Panc1 (cell line): ENCODE measurements around the gene PSENEN. TPM values are rescaled to one million over a fixed set of nuclear protein-coding genes. Genes with fewer than 3 reads are reported as not detected.

Source experiments
- ATAC-seq: fragments of 200-7000 bp; cut with Tn5 transposase; 2 replicates; pipeline ENCODE4 v1.9.1; 2020; ENCODE audit warnings: mild to moderate bottlenecking, moderate library complexity
- BruUV-seq: library from RNA; stranded (reverse); fragments of 400-500 nt; replicated peaks from 2 replicates; lab custom pipeline; 2021; lab: Mats Ljungman, UMichigan
- CTCF ChIA-PET: fragments of 300-600 bp; sonication (Branson Sonifier 250); formaldehyde crosslinking; loops from one replicate; lab custom pipeline; 2022; ENCODE audit warnings: antibody characterized with exemption; lab: Charles Lee
- POLR2A ChIA-PET: fragments of 300-600 bp; sonication (Branson Sonifier 250); formaldehyde crosslinking; loops from one replicate; lab custom pipeline; 2022; ENCODE audit warnings: antibody characterized with exemption; lab: Charles Lee
- DNase-seq: peaks from one replicate; pipeline ENCODE4 v3.0.0-alpha.2; 2010; ENCODE audit warnings: low read depth, low spot score
- H3K27ac ChIP-seq: 2 replicates; pipeline ENCODE4 v1.5.1; 2011; ENCODE audit warnings: mild to moderate bottlenecking, low read length, inconsistent platforms
- H3K27me3 ChIP-seq: fragments of 200-500 bp; sonication (Bioruptor generic); 2 replicates; pipeline ENCODE4 v1.6.0; 2014; ENCODE audit warnings: low read length, inconsistent platforms; ENCODE audit not compliant: control insufficient read depth, insufficient read depth
- H3K36me3 ChIP-seq: fragments of 200-500 bp; sonication (Bioruptor generic); 2 replicates; pipeline ENCODE4 v1.5.1; 2014; ENCODE audit warnings: inconsistent platforms, mild to moderate bottlenecking, low read length, moderate library complexity; ENCODE audit not compliant: control insufficient read depth, insufficient read depth
- H3K4me1 ChIP-seq: 2 replicates; pipeline ENCODE4 v1.5.1; 2011; ENCODE audit warnings: inconsistent platforms, mild to moderate bottlenecking, low read length, moderate library complexity; ENCODE audit not compliant: control insufficient read depth, insufficient read depth
- H3K4me3 ChIP-seq, 2 experiments: 2 replicates each; pipeline ENCODE4 v1.5.1; 2011 to 2012; ENCODE audit warnings: low read depth in 2 of 2, low read length in 2 of 2, mild to moderate bottlenecking in 2 of 2, inconsistent platforms in 1 of 2, moderate library complexity in 1 of 2
- H3K9me3 ChIP-seq: fragments of 200-500 bp; sonication (Bioruptor generic); 2 replicates; pipeline ENCODE4 v1.5.1; 2014; ENCODE audit warnings: low read depth, mild to moderate bottlenecking, inconsistent platforms, low read length, moderate library complexity; ENCODE audit not compliant: control insufficient read depth, insufficient read depth
- POLR2AphosphoS5 ChIP-seq: IDR thresholded peaks from 2 replicates; pipeline ENCODE4 v1.6.1; 2012; ENCODE audit warnings: mild to moderate bottlenecking, low read depth, low read length, moderate library complexity
- SIN3A ChIP-seq: IDR thresholded peaks from 2 replicates; pipeline ENCODE4 v1.6.1; 2012; ENCODE audit warnings: low read depth, mild to moderate bottlenecking, low read length, moderate library complexity, borderline replicate concordance; ENCODE audit not compliant: insufficient read depth
- TCF7L2 ChIP-seq: IDR thresholded peaks from 2 replicates; pipeline ENCODE4 v1.6.1; 2011; ENCODE audit warnings: mild to moderate bottlenecking, low read depth, low read length, inconsistent platforms
- in situ Hi-C: cut with HindIII; loops from 2 replicates; pipeline ENCODE4 v1.10.0; 2016; ENCODE audit warnings: low sequenced_read_pairs, low pct_unique_long_range_greater_than_20kb
- intact Hi-C: fragments of 100-400 bp; cut with micrococcal nuclease; formaldehyde crosslinking; loops from one replicate; pipeline ENCODE4 v1.10.0; 2022; ENCODE audit not compliant: unreplicated experiment
- total RNA-seq: library from RNA; stranded (reverse); gene quantifications from one replicate; pipeline ENCODE4 v1.2.1, GENCODE V29; 2021; ENCODE audit not compliant: unreplicated experiment
- TF ChIP-seq, protein P1 (sequence below), 2 experiments: IDR thresholded peaks; 2 replicates each; pipeline ENCODE4 v1.6.1; 2011 to 2012; ENCODE audit warnings: low read depth in 2 of 2, control low read depth in 1 of 2, low read length in 1 of 2, mild to moderate bottlenecking in 1 of 2, moderate library complexity in 1 of 2; ENCODE audit not compliant: insufficient read depth in 1 of 2
- TF ChIP-seq, protein P2 (sequence below): fragments of 450-650 bp; IDR thresholded peaks from 2 replicates; pipeline ENCODE4 v1.5.1; 2017; ENCODE audit warnings: mild to moderate bottlenecking

Gene PSENEN
- total RNA-seq, 1 experiment from 2014 or later = 169 TPM

DNA sequence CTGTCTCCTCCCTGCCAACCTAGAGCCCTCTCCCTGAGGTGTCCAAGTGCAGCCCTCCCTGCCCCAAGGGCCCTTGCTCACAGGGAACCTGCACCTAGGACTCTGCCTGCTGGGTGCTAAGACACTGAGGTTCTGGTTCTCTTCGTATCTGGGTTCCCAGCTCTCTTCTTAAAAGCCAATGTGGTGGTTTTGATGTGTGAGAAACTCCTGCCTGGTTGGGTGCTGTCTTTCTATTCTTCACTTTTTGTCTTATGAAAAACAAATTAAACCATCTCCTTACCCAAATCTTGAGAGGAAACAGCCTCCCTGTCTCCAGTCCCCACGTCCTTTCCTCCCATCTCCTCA, 32.0 kb upstream of the PSENEN start:
- TF ChIP-seq, protein P1, sequence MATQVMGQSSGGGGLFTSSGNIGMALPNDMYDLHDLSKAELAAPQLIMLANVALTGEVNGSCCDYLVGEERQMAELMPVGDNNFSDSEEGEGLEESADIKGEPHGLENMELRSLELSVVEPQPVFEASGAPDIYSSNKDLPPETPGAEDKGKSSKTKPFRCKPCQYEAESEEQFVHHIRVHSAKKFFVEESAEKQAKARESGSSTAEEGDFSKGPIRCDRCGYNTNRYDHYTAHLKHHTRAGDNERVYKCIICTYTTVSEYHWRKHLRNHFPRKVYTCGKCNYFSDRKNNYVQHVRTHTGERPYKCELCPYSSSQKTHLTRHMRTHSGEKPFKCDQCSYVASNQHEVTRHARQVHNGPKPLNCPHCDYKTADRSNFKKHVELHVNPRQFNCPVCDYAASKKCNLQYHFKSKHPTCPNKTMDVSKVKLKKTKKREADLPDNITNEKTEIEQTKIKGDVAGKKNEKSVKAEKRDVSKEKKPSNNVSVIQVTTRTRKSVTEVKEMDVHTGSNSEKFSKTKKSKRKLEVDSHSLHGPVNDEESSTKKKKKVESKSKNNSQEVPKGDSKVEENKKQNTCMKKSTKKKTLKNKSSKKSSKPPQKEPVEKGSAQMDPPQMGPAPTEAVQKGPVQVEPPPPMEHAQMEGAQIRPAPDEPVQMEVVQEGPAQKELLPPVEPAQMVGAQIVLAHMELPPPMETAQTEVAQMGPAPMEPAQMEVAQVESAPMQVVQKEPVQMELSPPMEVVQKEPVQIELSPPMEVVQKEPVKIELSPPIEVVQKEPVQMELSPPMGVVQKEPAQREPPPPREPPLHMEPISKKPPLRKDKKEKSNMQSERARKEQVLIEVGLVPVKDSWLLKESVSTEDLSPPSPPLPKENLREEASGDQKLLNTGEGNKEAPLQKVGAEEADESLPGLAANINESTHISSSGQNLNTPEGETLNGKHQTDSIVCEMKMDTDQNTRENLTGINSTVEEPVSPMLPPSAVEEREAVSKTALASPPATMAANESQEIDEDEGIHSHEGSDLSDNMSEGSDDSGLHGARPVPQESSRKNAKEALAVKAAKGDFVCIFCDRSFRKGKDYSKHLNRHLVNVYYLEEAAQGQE (IDR thresholded peaks at IDR 0.05; ENCODE audit: insufficient read depth in 1 of 2, low read depth in 2 of 2, low read length in 1 of 2) = no peak
- TF ChIP-seq, protein P2, sequence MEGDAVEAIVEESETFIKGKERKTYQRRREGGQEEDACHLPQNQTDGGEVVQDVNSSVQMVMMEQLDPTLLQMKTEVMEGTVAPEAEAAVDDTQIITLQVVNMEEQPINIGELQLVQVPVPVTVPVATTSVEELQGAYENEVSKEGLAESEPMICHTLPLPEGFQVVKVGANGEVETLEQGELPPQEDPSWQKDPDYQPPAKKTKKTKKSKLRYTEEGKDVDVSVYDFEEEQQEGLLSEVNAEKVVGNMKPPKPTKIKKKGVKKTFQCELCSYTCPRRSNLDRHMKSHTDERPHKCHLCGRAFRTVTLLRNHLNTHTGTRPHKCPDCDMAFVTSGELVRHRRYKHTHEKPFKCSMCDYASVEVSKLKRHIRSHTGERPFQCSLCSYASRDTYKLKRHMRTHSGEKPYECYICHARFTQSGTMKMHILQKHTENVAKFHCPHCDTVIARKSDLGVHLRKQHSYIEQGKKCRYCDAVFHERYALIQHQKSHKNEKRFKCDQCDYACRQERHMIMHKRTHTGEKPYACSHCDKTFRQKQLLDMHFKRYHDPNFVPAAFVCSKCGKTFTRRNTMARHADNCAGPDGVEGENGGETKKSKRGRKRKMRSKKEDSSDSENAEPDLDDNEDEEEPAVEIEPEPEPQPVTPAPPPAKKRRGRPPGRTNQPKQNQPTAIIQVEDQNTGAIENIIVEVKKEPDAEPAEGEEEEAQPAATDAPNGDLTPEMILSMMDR = no peak
- TF ChIP-seq SIN3A (no peak), POLR2AphosphoS5 (no peak), TCF7L2 (no peak)
- intact Hi-C loops (loop anchor here (10.0 kb wide), 1 partner anchor 159 kb away; no protein-coding TSS in a partner anchor), in situ Hi-C loops (no loop called here)
- no peaks in the 10 kb centered on the region for H3K27me3 ChIP-seq
- H3K27ac ChIP-seq = no peak overlapping the region
- no peak for DNase-seq
- H3K36me3 ChIP-seq = no peaks in the 10 kb centered on the region; the same call in 1 of the 2 replicates
- peaks cover 12% of the 10 kb centered on the region for H3K4me1 ChIP-seq
- no peak overlapping the region for H3K4me3 ChIP-seq
- POLR2A ChIA-PET = interaction anchor here (0.6 kb wide), 1 partner anchor 11 kb away, joined by 7 read pairs; no protein-coding TSS in a partner anchor
- ATAC-seq = no peak
- CTCF ChIA-PET = interaction anchor here (0.7 kb wide), 1 partner anchor 188 kb away, joined by 3 read pairs; no protein-coding TSS in a partner anchor
- no TSS peak for BruUV-seq
- H3K9me3 ChIP-seq = no peaks in the 10 kb centered on the region

DNA sequence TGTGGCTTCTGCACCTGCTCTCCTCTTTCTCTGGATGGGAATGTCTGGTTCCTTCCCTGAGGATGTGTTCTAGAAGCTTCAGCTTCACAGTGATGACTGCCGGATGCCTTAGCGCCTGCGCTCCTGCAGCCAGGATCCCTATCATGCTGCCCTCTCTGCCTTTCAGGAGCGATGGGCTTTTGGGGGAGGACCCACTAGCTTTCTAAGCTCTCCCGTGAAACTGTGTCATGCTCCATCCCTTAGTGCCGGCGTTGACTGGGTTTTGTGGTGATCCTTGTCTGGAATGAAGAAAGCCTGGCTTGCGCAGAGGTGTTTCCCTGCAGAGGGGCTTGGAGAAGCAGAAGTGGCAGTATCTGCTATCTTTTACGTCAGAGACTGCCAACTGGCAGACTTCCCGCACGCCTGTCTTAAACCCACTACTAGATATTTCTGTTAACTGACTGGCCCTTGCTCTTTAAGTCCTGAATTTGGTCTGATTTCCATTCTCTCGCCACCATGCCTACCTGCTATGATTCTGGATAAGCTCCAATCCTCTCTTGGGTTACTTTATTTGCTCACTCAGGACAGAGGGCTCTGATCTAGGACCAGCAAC, 31.5 kb upstream of the PSENEN start:
- TF ChIP-seq, protein P1 (IDR thresholded peaks at IDR 0.05; ENCODE audit: insufficient read depth in 1 of 2, low read depth in 2 of 2, low read length in 1 of 2) = no peak
- TF ChIP-seq TCF7L2 (no peak), POLR2AphosphoS5 (no peak), SIN3A (no peak)
- Histone ChIP-seq H3K9me3 (no peaks in the 10 kb centered on the region), H3K27me3 (no peaks in the 10 kb centered on the region), H3K4me3 (no peak overlapping the region), H3K27ac (no peak overlapping the region), H3K4me1 (peaks cover 13% of the 10 kb centered on the region), H3K36me3 (no peaks in the 10 kb centered on the region; the same call in 1 of the 2 replicates)
- BruUV-seq = TSS peak; percentile 58
- intact Hi-C loops (loop anchor here (10.0 kb wide), 1 partner anchor 159 kb away; no protein-coding TSS in a partner anchor), in situ Hi-C loops (no loop called here)
- CTCF ChIA-PET = interaction anchor here (0.7 to 0.8 kb wide), 2 partner anchors 20 to 188 kb away, joined by 3 read pairs; no protein-coding TSS in a partner anchor
- POLR2A ChIA-PET = interaction anchor here (0.6 kb wide), 1 partner anchor 12 kb away, joined by 7 read pairs; no protein-coding TSS in a partner anchor
- ATAC-seq (no peak), DNase-seq (no peak)
